Measurements from ENCODE around the gene ALX3.

- TF ChIP-seq CTCF (IDR thresholded peaks at IDR 0.05 in 8 of 11, conservative IDR thresholded peaks at IDR 0.05 in 3 of 11) (no peak), POLR2A (IDR thresholded peaks at IDR 0.05) (no peak), POLR2AphosphoS5 (IDR thresholded peaks at IDR 0.05) (peak in 1 of 3 donors; percentile 32)
These were observed 45.9 kb downstream of the ALX3 start for GRCh38 chr1:110024613-110025012.

Measured in spleen (tissue), 7 donors.